T follicular helper cell (primary cell): ENCODE results near the gene CPT1C.

Source experiments
- DNase-seq: peaks from one replicate; pipeline ENCODE4 v3.0.0-alpha.2; 2020; ENCODE audit warnings: low read depth

Gene CPT1C

DNA sequence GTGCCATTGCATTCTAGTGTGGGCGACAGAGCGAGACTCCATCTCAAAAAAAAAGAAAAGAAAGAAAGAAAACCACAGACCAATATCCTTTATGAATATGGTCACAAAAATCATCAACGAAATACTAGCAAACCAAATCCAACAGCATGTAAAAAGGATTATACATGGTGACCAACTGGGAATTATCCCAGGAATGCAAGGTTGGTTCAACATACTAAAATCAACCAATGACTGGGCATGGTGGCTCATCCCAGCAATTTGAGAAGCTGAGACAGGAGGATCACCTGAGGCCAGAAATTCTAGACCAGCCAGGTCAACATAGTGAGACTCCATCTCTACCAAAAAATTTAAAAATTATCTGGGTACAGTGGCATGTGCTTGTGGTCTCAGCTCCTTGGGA lies 65.0 kb downstream of the CPT1C start:
- no peak for DNase-seq

DNA sequence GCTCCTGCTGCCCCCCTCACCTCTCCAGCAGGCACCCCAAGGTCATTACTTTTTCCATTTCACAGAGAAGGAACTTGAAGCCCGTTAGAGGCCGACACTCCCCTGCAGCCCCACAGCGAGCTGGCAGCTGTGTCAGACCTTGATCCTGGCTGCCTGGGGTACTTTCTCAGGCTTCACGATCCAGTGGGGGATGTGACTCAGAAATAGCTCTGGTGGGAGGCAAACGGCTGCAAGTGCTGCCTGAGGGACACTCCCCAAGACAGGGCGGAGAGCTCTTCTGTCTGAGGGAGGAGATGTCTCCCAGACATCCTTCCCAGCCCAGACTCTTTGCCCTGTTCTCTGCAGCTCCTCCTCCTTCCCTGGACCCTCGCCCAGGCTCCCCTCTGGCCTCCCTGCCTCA lies 67.4 kb downstream of the CPT1C start:
- no peak for DNase-seq

DNA sequence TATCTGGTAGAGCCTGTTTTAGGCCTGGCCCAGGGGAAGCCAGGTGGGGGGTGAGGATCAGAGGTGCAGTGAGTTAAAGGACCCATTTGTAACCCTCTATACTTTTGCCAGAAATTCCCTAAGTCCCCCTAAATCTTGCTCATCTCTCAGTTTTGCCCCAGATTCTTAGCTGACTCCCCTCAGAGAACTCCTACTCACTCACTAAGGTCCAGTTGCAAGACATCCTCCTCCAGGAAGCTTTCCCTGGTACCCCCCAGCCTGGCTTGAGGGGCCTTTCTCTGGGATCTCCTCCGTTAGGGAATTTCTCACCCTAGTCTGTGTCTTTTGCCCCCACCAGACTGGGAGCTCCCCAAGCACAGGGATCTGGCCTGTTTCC lies 70.3 kb downstream of the CPT1C start:
- DNase-seq: no peak

DNA sequence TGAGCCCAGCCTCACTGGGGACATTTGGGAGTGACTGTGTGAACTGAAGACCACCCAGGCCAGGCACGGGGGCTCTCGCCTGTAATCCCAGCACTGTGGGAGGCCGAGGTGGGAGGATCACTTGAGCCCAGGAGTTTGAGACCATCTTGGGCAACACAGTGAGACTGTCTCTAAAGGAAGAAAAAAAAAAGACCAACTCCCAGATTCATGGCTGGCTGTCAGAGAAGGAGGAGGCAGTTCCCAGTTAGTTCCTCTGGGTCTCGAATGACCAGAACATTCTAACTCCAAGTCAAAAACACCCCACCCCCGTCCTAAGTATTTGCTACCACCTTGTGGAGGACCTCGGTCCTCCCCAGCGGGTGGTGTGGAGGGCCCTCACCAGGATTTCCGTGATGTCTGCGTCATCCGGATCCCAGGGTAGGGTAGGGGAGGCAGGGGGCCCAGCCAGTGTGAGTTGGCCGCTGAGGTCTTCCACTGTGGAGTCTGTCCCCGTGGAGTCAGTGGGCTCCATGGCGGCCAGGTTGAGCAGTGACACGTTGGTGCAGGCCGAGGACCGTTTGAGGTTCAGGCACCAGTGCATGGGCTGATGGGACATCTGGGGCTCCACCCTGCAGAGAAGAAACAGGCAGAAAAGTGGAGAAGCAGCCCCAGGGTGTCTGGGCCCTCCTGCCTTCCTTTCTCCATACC lies 70.9 kb downstream of the CPT1C start:
- no peak for DNase-seq

DNA sequence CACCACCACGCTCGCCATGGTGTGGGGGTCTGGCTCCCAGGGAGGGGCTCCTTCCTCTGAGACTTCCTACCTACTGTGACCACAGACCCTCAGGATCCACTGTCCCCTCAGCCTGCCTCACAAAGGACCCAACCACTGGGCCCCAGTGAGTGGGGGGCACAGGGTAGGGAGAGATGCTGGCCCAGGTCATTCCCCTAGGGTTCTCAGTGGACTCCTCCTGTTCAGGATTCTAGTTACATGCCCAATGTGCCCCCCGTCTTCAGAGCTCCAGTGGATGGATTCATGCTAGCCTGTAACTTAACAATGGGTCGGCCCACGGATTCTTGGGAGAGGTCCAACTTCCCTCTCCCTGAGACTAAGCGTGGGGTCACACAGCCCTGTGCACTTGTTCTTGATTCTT lies 72.3 kb downstream of the CPT1C start, which contains the start of gene TSKS:
TSS of gene TSKS (minus strand) at position 77 of the 400 bp plus-strand sequence. CDS start at position 18, 59 bp downstream.
- no peak for DNase-seq
